Breast epithelium (tissue), 4 donors: ENCODE data around the gene ANLN. TPM values are rescaled to one million over a fixed set of nuclear protein-coding genes. Genes with fewer than 3 reads are reported as not detected.
"Not testable (repeated sequence)": the region's sequence is repeated elsewhere in the genome, so short reads cannot be mapped to it uniquely, and the experiment has no call there.

ENCODE experiments used
- DNase-seq, 2 donors: peaks; one replicate each; pipeline ENCODE4 v3.0.0-alpha.2; 2019; ENCODE audit warnings: low spot score in 2 of 2
- H3K27ac ChIP-seq, 2 donors: fragments of 200-600 bp; sonication (generic) in 1 of 2; one replicate each; pipeline ENCODE4 v1.5.1; 2016 to 2019; ENCODE audit warnings: mild to moderate bottlenecking in 1 of 2
- H3K27me3 ChIP-seq, 2 donors: fragments of 200-600 bp; sonication (generic) in 1 of 2; one replicate each; pipeline versions ENCODE4 v1.5.1 to v1.6.0; 2017 to 2019; ENCODE audit warnings: control low read depth in 1 of 2, mild to moderate bottlenecking in 1 of 2
- H3K36me3 ChIP-seq: fragments of 200-600 bp; one replicate; pipeline ENCODE4 v1.5.1; 2019
- H3K4me1 ChIP-seq, 2 donors: fragments of 200-600 bp; sonication (generic); one replicate each; pipeline ENCODE4 v1.5.1; 2016 to 2019; ENCODE audit warnings: control low read depth in 1 of 2
- H3K4me3 ChIP-seq, 3 donors: fragments of 200-600 bp; sonication (generic); 1 replicate in 2 of 3; 2 replicates in 1 of 3; pipeline ENCODE4 v1.5.1; 2016 to 2019; ENCODE audit warnings: mild to moderate bottlenecking in 3 of 3, moderate library complexity in 2 of 3
- H3K9me3 ChIP-seq, 2 donors: fragments of 200-600 bp; sonication (generic) in 1 of 2; one replicate each; pipeline ENCODE4 v1.5.1; 2016 to 2019; ENCODE audit warnings: control low read depth in 1 of 2
- POLR2A ChIP-seq: fragments of 450-650 bp; IDR thresholded peaks from one replicate; pipeline ENCODE4 v1.6.1; 2016; ENCODE audit warnings: antibody characterized with exemption, mild to moderate bottlenecking, moderate library complexity
- POLR2AphosphoS5 ChIP-seq, 3 donors: sonication (generic); formaldehyde crosslinking; IDR thresholded peaks; one replicate each; pipeline ENCODE4 v1.6.1; 2017; ENCODE audit warnings: antibody characterized with exemption in 3 of 3
- intact Hi-C: fragments of 100-400 bp; cut with DNase I; formaldehyde crosslinking; loops from one replicate; pipeline ENCODE4 v1.15.1; 2023; ENCODE audit warnings: low total_unique reads
- total RNA-seq, 3 donors: library from RNA; depleted of rRNA; stranded (reverse); fragments of >200 nt; gene quantifications; one replicate each; pipeline ENCODE4 v1.1.0, GENCODE V29; 2016
- TF ChIP-seq, protein P1 (sequence below), 3 donors: fragments of 450-650 bp; IDR thresholded peaks; one replicate each; pipeline ENCODE4 v1.5.1; 2016 to 2017; ENCODE audit warnings: antibody characterized with exemption in 3 of 3, mild to moderate bottlenecking in 3 of 3, moderate library complexity in 3 of 3

ANLN gene
- total RNA-seq, 3 donors from 2014 or later = 2.3 to 5.4 (median 5.0) TPM

DNA sequence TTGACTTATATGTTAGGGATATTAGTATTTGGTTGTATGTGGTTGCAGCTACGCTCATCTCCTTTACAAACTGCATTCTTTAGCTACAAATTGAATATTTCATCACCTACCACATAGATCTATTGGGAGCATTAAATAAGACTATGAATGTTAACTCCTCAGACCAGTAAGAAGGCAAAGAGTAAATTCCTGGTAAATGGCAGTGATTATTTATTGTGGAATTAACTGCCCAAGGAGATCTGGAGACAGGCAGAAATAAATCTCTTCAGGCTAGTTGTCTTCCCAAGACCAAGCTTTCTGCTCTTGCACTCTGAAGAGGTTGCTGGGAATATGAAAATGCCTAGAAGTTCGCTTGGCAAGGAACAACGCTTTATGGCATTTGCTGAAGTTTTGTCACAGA lies 74.6 kb downstream of the ANLN start:
- Histone ChIP-seq H3K36me3 (no peaks in the 10 kb centered on the region), H3K27ac (no peak overlapping the region)
- intact Hi-C loops = no loop called here

DNA sequence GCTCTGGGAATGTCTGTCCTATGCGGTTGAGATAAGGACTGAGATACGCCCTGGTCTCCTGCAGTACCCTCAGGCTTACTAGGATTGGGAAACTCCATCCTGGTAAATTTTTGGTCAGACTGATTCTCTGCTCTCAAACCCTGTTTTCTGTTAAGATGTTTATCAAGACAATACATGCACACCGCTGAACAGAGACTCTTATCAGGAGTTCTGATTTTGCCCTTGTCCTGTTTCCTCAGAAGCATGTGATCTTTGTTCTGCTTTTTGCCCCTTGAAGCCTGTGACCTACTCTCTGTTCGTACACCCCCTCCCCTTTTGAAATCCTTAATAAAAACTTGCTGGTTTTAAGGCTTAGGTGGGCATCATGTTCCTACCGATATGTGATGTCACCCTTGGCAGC lies 76.3 kb downstream of the ANLN start:
- intact Hi-C loops, H3K9me3 ChIP-seq, H3K27me3 ChIP-seq, H3K4me3 ChIP-seq, DNase-seq, H3K4me1 ChIP-seq, H3K36me3 ChIP-seq, H3K27ac ChIP-seq: not testable (repeated sequence)

More for the DNA sequence above, 74.6 kb downstream of the ANLN start:
- no peak for DNase-seq
- TF ChIP-seq, protein P1, sequence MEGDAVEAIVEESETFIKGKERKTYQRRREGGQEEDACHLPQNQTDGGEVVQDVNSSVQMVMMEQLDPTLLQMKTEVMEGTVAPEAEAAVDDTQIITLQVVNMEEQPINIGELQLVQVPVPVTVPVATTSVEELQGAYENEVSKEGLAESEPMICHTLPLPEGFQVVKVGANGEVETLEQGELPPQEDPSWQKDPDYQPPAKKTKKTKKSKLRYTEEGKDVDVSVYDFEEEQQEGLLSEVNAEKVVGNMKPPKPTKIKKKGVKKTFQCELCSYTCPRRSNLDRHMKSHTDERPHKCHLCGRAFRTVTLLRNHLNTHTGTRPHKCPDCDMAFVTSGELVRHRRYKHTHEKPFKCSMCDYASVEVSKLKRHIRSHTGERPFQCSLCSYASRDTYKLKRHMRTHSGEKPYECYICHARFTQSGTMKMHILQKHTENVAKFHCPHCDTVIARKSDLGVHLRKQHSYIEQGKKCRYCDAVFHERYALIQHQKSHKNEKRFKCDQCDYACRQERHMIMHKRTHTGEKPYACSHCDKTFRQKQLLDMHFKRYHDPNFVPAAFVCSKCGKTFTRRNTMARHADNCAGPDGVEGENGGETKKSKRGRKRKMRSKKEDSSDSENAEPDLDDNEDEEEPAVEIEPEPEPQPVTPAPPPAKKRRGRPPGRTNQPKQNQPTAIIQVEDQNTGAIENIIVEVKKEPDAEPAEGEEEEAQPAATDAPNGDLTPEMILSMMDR (IDR thresholded peaks at IDR 0.05) = no peak
- TF ChIP-seq POLR2A = no peak
- TF ChIP-seq POLR2AphosphoS5 (IDR thresholded peaks at IDR 0.05) = no peak
- no peak overlapping the region for H3K4me3 ChIP-seq
- no peaks in the 10 kb centered on the region for H3K4me1 ChIP-seq
- no peaks in the 10 kb centered on the region for H3K9me3 ChIP-seq
- no peaks in the 10 kb centered on the region for H3K27me3 ChIP-seq

DNA sequence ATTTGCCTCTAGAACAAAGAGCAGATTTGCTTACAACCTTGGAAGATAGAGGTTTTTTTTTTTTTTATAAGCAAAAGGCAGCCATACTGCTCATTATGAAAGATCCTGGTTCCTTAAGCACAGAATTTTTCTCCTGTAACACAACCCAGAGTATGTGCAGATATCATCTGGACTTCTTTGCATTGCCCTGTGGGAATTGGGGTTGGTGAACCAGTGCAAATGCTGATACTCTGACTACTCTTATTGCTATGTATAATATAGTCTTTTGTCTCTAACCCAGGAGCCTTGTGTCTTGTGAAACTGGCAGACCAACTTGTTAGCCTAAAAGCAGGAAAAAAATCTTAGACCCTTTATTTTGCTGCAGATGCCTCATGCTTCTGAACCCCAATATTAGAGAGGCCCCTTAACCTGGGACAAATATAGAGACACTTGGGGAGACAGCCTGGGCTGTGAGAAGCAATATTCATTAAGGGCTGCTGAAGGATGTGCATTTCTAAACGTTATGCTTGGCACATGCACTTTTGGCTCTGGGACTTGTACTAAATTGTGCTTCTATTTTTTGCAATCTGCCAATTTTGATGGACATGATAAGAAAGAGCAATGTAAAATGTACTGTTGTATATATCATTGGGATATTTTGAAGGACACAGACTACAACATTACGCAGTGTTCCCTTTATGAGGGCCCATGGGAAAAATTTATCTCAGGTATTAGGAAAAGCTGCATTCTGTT lies 78.9 kb downstream of the ANLN start:
- no peak for DNase-seq
- TF ChIP-seq POLR2AphosphoS5 (IDR thresholded peaks at IDR 0.05) (no peak), POLR2A (no peak)
- TF ChIP-seq, protein P1 (IDR thresholded peaks at IDR 0.05) = no peak

DNA sequence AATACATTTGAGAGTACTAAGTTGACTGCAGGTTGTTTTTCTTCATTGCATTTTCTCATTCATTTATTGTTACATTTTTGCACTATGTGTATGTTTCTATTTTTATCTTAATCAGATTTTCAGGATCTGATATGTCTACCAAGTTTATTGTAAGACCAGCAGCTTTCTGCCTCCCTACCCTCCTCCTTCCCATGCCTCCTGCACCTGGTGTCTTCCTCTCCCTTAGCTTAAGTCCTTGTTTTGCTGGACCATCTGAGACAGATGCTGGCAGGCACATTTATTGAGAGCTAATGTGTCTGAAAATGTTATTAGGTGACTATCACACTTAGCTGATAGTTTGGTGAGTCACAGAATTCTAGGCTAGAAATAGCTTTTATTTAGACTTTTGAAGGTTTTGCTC lies 79.6 kb downstream of the ANLN start:
- intact Hi-C loops = no loop called here
- Histone ChIP-seq H3K4me1 (no peaks in the 10 kb centered on the region), H3K27ac (no peak overlapping the region)

More for the DNA sequence above, 78.9 kb downstream of the ANLN start:
- no peaks in the 10 kb centered on the region for H3K27me3 ChIP-seq
- H3K4me3 ChIP-seq = no peak overlapping the region
- no peaks in the 10 kb centered on the region for H3K4me1 ChIP-seq
- no peak overlapping the region for H3K27ac ChIP-seq
- intact Hi-C loops = no loop called here
- no peaks in the 10 kb centered on the region for H3K36me3 ChIP-seq
- no peaks in the 10 kb centered on the region for H3K9me3 ChIP-seq

DNA sequence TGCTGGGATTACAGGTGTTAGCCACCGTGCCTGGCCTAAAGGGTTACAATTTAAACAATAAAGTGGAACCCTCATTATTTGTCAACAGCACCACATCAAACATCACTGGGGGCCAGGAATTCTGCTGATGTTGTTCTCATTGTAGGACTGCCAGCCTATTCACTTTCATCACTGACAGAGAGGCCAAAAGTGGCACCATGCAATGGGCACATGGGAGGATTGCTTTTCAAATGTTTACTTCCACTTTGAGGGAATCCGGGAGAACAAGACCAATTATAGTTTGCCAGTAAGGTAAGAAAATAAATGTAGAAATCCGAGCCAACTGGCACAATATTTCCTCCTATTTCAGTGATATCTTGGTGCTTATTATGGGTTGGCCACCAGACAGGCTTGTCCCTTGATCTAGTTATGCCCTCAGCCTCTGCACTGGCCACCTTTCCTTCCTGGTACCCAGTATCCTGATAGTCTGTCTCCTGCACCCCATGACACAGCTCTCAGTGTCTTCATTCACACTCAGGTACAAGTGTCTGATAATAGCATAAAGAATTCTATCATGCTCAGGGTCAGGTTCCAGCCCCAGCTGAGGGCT lies 82.6 kb downstream of the ANLN start:
- Histone ChIP-seq H3K36me3 (no peaks in the 10 kb centered on the region), H3K27ac (no peak overlapping the region), H3K4me1 (no peaks in the 10 kb centered on the region), H3K9me3 (no peaks in the 10 kb centered on the region), H3K27me3 (no peaks in the 10 kb centered on the region), H3K4me3 (no peak overlapping the region)
- intact Hi-C loops = no loop called here
- TF ChIP-seq POLR2AphosphoS5 (IDR thresholded peaks at IDR 0.05) (no peak), POLR2A (no peak)
- TF ChIP-seq, protein P1 (IDR thresholded peaks at IDR 0.05) = no peak
- no peak for DNase-seq

More for the DNA sequence above, 79.6 kb downstream of the ANLN start:
- Histone ChIP-seq H3K9me3 (no peaks in the 10 kb centered on the region), H3K36me3 (no peaks in the 10 kb centered on the region), H3K27me3 (no peaks in the 10 kb centered on the region), H3K4me3 (no peak overlapping the region)
- TF ChIP-seq, protein P1 (IDR thresholded peaks at IDR 0.05) = no peak
- TF ChIP-seq POLR2A (no peak), POLR2AphosphoS5 (IDR thresholded peaks at IDR 0.05) (no peak)
- no peak for DNase-seq
